Measurements from ENCODE around the gene CREBBP.

CREBBP gene

DNA sequence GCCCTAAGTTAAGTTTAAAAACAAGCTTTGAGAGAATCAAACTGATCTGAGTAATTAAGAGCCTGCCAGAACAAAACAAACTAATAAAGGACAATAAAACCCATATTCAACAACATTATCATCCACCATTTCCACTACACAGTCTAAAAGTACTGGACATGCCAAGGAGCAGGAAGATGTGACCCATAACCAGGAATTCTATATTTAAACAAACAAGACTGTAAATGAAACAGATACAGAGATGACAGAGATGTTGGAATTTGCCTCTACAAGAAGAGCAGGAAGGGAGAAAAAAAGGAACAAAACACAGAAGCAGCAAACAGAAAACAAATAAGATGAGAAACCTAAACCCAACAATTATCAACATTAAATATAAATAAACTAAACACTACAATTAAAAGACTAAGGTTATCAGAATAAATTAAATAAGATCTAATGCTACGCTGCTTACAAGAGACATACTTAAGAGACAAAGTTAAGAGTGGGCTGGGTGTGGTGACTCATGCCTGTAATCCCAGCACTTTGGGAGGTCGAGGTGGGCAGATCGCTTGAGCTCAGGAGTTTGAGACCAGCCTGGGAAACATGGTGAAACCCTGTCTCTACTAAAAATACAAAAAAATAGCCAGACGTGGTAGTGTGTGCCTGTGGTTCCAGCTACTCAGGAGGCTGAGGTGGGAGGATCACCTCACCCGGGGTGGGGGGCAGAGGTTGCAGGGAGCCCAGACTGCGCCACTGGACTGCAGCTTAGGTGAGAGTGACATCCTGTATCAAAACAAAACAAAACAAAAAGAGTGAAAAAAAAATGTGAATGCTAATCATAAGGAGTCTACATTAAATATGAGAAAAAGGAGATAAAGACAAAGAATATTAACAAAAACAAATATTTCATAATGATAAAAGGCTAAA lies 50.6 kb downstream of the CREBBP start:
- ATAC-seq = no peak
- Mint-ChIP-seq H3K4me1 (peaks cover 56% of the 10 kb centered on the region), H3K9me3 (peaks cover 2% of the 10 kb centered on the region), H3K36me3 (peaks cover 52% of the 10 kb centered on the region), H3K27me3 (no peaks in the 10 kb centered on the region), H3K27ac (peak overlapping the region; percentile 28), H3K4me3 (no peak overlapping the region)

- no peaks in the 10 kb centered on the region for H3K9me3 Mint-ChIP-seq
- no peak overlapping the region for H3K27ac Mint-ChIP-seq
Measured at GRCh38 chr16:3825940-3826339, 54.6 kb downstream of the CREBBP start.

GRCh38 chr16:3825103-3825502 lies 55.4 kb downstream of the CREBBP start:
- Mint-ChIP-seq H3K4me3 (no peak overlapping the region), H3K9me3 (no peaks in the 10 kb centered on the region), H3K4me1 (peaks cover 71% of the 10 kb centered on the region), H3K27ac (peak overlapping the region; percentile 62), H3K36me3 (peaks cover 24% of the 10 kb centered on the region), H3K27me3 (no peaks in the 10 kb centered on the region)
- no peak for ATAC-seq

More at GRCh38 chr16:3825940-3826339, 54.6 kb downstream of the CREBBP start:
- H3K36me3 Mint-ChIP-seq = peaks cover 27% of the 10 kb centered on the region
- no peaks in the 10 kb centered on the region for H3K27me3 Mint-ChIP-seq
- H3K4me1 Mint-ChIP-seq = peaks cover 67% of the 10 kb centered on the region
- ATAC-seq = no peak
- no peak overlapping the region for H3K4me3 Mint-ChIP-seq

DNA sequence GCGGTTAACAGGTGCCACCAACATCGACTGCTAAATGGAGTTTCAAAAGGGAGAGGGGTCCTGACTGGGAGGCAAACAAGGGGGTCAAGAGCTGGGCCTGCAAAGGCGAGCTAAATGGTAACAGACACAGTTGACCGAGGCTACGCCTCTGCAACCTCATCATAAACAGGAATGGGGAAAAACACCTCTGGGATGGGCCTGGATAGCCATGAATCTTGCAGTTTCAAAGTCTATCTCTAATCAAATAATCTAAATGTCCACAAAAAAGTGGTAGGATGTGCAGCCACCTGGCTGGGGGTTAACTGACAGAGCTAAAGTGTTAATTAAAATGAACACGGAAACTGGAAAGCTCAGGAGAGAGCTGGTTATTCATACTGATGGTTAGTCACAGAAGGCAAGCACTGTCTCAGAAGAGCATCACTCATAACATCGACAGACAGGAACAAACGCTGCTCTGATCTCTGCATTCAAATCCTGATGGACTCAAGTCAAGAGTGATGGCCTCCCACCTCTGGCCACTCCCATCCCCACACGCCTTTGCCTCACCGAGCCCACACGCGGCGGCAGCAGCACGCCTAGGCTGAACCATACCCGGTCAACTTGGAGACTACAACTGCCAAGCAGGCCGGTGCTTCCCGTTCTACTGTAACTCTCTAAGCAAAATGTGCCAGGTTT lies 56.3 kb downstream of the CREBBP start:
- H3K27me3 Mint-ChIP-seq = no peaks in the 10 kb centered on the region
- peak overlapping the region; percentile 62 for H3K27ac Mint-ChIP-seq
- no peak overlapping the region for H3K4me3 Mint-ChIP-seq
- no peaks in the 10 kb centered on the region for H3K9me3 Mint-ChIP-seq
- H3K4me1 Mint-ChIP-seq = peaks cover 71% of the 10 kb centered on the region
- H3K36me3 Mint-ChIP-seq = peaks cover 16% of the 10 kb centered on the region
- no peak for ATAC-seq

DNA sequence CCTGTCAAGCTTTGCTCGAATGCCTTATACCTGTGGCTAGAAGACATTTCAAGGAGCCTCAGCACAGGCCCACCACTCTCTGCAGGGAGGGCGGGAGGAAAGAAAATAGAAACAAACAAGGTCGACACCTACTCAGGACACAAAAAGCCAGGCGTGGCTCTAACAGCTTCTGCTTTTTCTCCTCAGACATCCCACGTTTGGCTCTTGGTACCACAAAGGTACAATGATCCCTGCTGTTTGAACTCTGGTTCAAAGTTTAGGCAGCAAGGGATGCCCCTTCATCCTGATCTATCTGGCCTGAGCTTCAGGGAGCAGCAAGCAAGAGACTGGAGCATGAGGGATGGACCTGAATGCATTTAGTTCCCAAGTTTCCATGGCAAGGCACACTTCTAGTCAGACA lies 57.1 kb downstream of the CREBBP start:
- Mint-ChIP-seq H3K27ac (peak overlapping the region; percentile 62), H3K4me3 (peak overlapping the region; percentile 45)
- ATAC-seq = peak; percentile 39

DNA sequence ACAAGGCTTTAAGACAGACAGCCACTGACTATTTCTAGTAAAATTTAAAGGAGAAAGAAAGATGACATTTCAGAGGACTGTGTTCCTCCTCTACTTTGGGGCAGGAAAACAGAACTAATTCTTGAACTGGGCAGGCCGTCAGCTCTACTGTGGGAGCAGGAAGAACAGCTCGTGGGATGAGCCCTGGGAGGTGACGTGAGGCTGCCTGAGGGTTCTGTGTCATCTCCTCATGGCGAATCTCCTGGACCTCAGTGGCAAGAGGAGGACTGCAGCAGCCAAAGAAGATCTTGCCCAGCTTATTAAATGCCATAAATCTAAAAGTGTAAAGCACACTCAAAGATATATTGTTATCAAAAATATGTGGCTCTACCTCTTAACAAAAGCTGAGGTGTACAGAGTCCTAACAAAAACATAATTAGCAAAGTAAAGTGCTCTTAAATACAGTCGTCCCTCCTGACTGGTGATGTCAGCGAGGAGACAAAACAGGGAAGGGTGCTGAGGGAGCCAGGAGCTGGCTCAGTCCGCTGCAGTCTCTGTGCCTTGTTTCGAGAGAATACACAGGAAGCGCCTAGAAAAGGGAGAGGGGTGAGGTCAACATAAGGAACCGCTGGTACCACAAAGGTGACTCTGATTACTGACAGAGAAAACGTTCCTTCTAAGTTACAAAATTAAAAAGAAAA lies 58.0 kb downstream of the CREBBP start:
- H3K9me3 Mint-ChIP-seq = no peaks in the 10 kb centered on the region
- no peak for ATAC-seq
- peaks cover 16% of the 10 kb centered on the region for H3K36me3 Mint-ChIP-seq
- H3K4me3 Mint-ChIP-seq = peak overlapping the region; percentile 41
- peaks cover 89% of the 10 kb centered on the region for H3K4me1 Mint-ChIP-seq
- H3K27me3 Mint-ChIP-seq = no peaks in the 10 kb centered on the region
- H3K27ac Mint-ChIP-seq = peak overlapping the region; percentile 62

More for the DNA sequence above, 57.1 kb downstream of the CREBBP start:
- Mint-ChIP-seq H3K36me3 (peaks cover 16% of the 10 kb centered on the region), H3K9me3 (no peaks in the 10 kb centered on the region), H3K4me1 (peaks cover 80% of the 10 kb centered on the region), H3K27me3 (no peaks in the 10 kb centered on the region)

DNA sequence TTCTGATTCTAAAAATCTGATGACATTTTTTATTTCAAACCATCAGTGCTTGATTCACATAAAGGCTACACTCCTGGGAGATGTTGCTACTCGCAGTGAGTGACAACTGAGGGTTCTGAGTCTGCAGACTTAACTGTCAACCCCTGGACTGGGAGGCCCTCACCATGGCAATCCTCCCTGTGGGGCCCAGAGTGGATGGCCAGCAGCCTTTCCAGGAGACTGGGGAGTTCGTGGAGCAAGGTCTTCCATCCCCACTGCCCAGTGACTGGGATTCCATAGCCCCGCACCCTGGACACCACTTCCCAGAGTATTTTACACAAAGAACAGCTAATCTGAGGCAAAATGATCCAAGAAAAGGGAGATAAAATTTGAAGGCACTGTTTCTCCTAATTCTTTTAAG lies 59.3 kb downstream of the CREBBP start:
- H3K4me1 Mint-ChIP-seq = peaks cover 95% of the 10 kb centered on the region
- H3K9me3 Mint-ChIP-seq = no peaks in the 10 kb centered on the region
- no peaks in the 10 kb centered on the region for H3K27me3 Mint-ChIP-seq
- H3K36me3 Mint-ChIP-seq = peaks cover 8% of the 10 kb centered on the region
- ATAC-seq = no peak
- H3K27ac Mint-ChIP-seq = no peak overlapping the region
- H3K4me3 Mint-ChIP-seq = no peak overlapping the region

DNA sequence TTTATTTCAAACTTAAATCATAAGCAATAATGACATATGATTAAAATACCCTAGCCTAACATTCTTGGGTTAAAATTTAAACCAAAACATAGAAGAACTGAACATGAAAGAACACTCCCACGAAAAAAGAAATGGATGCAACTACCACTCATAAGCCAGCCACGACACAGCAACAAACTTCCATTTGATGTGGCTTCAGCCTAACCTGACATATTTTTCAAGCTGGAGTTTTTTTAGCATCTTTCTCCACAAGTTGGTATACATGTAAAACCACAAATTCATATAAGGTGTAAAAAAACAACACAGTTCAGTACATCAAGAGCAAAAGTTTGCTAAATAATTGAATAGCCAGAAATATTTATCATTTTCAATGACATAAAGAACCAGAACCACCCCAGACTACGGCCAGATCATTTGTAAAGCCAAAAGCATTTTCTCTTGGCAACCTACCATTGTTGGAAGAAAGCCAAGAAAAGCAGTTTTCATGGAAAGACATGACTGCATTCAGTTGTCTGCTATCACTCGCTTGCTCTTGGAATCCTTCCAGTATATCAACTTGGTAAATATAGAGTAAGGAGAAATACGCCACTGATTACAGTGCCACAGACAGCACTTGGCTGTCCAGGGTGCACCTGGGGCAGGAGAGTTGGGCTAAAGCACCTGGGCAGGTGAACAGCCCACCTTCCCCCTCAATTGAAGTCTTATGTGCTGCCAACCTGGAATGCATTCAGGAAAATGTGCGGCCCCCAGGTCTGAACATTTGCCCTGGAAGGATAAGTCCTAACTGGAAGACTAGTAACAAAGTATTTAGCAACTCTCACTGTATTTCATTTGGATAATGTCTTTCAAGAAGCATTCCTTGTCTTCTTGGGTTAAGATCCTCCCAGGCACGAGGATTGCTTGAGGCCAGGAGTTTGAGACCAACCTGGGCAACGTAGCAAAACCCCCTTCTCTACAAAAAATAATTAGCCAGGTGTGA lies 60.5 kb downstream of the CREBBP start:
- Mint-ChIP-seq H3K9me3 (no peaks in the 10 kb centered on the region), H3K27me3 (no peaks in the 10 kb centered on the region), H3K4me3 (no peak overlapping the region), H3K4me1 (peaks cover 88% of the 10 kb centered on the region), H3K36me3 (peaks cover 6% of the 10 kb centered on the region), H3K27ac (peak overlapping the region; percentile 91)
- no peak for ATAC-seq

- ATAC-seq = no peak
- Mint-ChIP-seq H3K9me3 (no peaks in the 10 kb centered on the region), H3K27ac (peak overlapping the region; percentile 91), H3K4me3 (no peak overlapping the region), H3K4me1 (peaks cover 88% of the 10 kb centered on the region), H3K36me3 (peaks cover 6% of the 10 kb centered on the region), H3K27me3 (no peaks in the 10 kb centered on the region)
Measured at GRCh38 chr16:3819175-3819527, 61.4 kb downstream of the CREBBP start.

DNA sequence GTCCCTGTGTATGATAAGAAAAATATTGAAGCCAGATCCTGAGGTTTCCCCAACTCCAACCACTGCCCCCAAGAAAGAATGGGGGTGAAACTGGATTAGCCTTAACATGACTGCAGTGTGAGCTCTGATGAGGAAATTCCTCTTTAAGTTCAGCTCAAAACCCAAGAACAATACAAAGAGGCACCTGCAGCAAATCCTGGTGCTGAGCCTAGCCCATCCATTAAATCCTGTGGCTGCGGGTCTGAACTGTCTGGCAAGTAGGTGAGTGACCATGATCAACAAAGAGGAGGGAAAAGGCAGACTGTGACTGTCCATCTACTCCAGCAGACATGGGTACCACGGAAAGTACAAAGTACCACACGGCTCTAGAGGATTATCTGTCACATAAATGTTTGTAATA lies 64.2 kb downstream of the CREBBP start:
- Mint-ChIP-seq H3K36me3 (peaks cover 14% of the 10 kb centered on the region), H3K4me1 (peaks cover 84% of the 10 kb centered on the region), H3K27ac (peak overlapping the region; percentile 91), H3K9me3 (no peaks in the 10 kb centered on the region), H3K27me3 (no peaks in the 10 kb centered on the region), H3K4me3 (no peak overlapping the region)
- no peak for ATAC-seq

DNA sequence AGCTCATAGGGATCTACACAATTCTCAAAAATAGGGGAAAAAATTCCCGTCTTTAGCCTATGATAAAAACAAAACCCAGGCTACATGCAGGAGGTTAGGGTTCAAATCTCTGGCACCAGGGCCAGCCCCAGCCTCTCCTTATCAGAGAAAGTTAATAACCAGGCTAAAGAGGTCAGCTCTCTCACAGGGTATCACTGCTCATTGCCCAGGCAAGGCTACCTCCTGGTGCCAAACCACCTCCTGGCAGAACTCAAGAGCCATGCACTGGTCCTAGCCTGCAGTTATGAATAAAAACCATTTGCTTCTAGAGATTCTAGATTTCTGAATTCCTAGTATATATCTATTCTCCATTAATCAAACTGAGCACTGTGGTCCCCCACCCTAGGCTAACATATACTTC lies 65.8 kb downstream of the CREBBP start:
- H3K4me1 Mint-ChIP-seq = peaks cover 87% of the 10 kb centered on the region
- H3K4me3 Mint-ChIP-seq = no peak overlapping the region
- no peak for ATAC-seq
- no peaks in the 10 kb centered on the region for H3K9me3 Mint-ChIP-seq
- H3K27me3 Mint-ChIP-seq = no peaks in the 10 kb centered on the region
- no peak overlapping the region for H3K27ac Mint-ChIP-seq
- peaks cover 17% of the 10 kb centered on the region for H3K36me3 Mint-ChIP-seq

GRCh38 chr16:3812469-3813172 lies 67.9 kb downstream of the CREBBP start:
- peaks cover 85% of the 10 kb centered on the region for H3K4me1 Mint-ChIP-seq
- H3K36me3 Mint-ChIP-seq = peaks cover 35% of the 10 kb centered on the region
- no peak for ATAC-seq
- H3K9me3 Mint-ChIP-seq = no peaks in the 10 kb centered on the region
- no peak overlapping the region for H3K27ac Mint-ChIP-seq
- H3K27me3 Mint-ChIP-seq = no peaks in the 10 kb centered on the region
- H3K4me3 Mint-ChIP-seq = no peak overlapping the region

DNA sequence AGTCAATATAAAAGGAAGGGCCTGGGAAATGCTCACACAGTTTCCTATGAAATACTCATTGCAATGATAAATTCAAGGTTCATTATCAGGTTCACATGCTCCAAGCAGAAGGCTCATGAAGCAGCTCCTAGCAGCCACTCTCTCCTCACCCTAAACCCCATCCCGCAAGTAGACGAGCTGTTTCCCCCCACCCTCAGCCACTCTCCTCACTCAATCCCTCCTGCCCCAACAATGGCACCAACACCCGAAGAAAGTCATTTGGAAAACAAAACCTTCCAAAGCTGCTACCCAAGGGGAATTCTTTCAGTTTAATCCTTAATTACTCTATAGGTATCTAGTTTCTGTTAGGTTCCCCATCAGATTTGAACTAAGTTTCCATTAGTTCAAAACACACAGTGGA lies 69.7 kb downstream of the CREBBP start:
- Mint-ChIP-seq H3K27ac (peak overlapping the region; percentile 85), H3K4me1 (peaks cover 85% of the 10 kb centered on the region), H3K4me3 (no peak overlapping the region), H3K9me3 (no peaks in the 10 kb centered on the region), H3K36me3 (peaks cover 49% of the 10 kb centered on the region), H3K27me3 (no peaks in the 10 kb centered on the region)
- no peak for ATAC-seq

GRCh38 chr16:3810198-3810664 lies 70.3 kb downstream of the CREBBP start:
- Mint-ChIP-seq H3K4me1 (peaks cover 90% of the 10 kb centered on the region), H3K9me3 (no peaks in the 10 kb centered on the region), H3K27ac (peak overlapping the region; percentile 85), H3K4me3 (no peak overlapping the region), H3K27me3 (no peaks in the 10 kb centered on the region), H3K36me3 (peaks cover 49% of the 10 kb centered on the region)
- ATAC-seq = no peak

Data from stimulated activated memory B cell treated with anti-CD40 and anti-IgM and Interleukin-4, amounts not matched to agents 10 μg/mL and 1 μg/mL and 100 μg/mL, for 72 hours (primary cell).